ENCODE measurements around the gene MAP3K7.

MAP3K7 gene

DNA sequence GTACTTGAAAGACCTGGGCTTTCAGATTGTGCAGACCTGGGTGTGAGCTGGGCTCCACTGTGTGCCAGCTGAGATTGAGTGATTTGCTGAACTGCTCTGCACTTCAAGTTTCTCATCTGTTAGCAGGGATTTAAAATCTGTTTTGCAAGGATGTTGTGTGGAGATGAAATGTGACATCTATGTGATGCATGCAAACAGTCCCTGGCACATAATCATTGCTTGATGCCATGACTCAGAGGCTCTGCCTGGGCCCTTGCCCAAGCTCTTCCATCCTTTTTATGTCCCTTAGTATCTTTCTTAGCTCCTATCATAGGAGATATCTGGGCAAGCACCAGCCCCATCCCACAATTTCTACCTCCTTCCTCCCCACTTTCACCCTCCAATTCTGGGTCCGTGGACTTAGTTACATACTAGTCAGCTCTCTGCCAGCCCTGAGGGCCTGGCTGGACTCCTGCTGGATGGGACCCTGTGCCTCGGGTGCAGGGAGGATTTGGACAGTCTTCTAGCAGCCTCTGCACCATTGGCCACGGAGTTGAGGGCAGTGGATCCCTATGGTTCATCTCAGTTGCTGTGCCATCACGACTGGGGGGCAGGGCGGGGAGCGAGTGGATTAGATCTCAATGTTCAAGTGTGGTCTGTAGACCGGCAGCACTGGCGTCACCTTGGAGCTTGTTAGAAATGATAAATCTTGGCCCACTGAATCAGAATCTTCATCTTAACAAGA is 103.6 kb downstream of the MAP3K7 start:
- no peak for DNase-seq

DNA sequence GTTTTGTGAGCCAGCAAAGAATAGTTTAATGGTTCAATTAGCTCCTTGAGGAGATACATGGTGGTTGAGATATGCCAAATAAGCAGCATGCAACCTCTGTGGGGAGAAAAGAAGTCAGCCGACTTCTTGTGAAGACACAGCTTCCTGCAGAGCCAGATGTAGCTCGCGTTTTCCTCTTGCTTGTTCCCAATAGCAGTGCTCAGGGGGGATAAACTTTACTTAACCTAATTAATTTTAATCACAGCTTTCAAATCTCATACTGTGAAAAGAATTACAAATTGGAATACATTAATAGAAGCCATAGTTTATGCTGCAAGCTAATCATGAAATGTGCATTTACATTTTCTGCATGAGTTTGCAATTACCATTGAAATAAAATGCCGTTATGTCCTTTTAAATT is 106.2 kb downstream of the MAP3K7 start:
- DNase-seq, result no peak

DNA sequence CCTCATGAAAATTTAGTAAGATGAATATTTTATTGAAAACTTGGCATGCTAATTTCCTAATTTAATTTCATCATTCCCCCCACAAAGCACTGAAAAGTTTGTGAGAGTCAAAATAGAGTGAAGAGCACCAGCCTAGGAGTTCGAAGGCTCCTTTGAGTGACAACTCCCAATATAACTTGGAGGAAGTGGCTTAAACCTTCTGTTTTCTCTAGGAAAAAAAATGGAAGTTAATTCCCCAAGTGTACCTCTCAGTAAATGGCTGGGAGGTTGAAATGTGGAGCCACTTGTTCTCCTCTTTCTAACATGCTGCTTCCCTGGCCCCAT is 107.3 kb downstream of the MAP3K7 start:
- DNase-seq, result no peak

DNA sequence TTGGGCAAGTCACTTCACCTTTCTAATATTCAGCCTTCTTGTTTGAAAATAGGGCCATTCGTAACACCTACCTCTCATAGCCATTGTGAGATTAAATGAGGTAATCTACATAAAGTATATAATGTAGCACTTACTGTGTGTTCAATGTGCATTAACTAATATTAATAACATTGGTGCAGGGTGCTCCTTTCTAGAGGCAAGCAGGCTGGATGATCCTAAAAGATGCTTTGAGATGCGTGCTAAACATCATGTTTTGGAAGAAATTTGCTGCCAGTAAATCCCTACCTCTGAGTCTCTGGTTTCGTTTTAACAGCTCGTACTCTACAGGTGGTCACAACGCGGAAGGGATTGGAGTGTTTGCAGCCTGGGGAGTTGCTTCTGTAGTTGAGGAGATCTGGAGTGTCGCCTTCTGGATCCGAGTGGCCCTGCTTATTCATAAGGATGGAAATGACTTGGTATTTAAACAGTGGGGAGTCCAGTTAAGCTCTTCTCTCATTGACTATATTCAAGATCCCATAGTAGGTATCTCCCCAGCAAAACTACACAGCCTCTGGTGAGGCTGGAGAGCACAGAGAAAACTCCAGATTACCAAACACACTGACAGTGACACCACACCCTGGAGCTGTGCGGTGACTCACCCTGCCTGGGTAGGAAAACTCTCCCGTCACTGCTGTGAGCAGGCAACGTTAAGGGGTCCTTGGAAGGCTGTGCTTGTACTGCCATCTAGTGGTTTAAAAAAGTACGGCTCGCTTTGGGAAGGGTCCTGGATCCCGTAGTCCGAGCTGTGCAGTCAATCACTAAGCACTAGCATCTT is 107.9 kb downstream of the MAP3K7 start:
- DNase-seq, result peak; percentile 95

DNA sequence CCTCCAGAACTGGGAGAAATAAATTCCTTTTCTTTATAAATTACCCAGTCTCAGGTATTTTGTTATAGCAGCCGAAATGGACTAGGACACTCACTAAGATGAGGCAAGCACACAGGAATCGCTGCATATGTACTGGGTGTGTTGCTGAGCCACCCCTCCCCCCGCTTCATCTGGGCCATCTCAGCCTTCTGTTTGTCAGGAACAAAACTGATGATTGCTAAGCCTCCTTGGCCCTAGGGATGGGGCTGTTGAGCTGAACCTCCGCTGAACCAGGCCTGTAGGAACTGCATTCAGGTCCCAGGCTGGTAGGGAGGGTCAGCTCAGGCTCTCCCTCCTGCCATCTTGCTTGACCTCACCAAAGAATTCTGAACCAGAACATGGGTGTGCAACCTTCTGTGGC is 108.6 kb downstream of the MAP3K7 start:
- no peak for DNase-seq

DNA sequence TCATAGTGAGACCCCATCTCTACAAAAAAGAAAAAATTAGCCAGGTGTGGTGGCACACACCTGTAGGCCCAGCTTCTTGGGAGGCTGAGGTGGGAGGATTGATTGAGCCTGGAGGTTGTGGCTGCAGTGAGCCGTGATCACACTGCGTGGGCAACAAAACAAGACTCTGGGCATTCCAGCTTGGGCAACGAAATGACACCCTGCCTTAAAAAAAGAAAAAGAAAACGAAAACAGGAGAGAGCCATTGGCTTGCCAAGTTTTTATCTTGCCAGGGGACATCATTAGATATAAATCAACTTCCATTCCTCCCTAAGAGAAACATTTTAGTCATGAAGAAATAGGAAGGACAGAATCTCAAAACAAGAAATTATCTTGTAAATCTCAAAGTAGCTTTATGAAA is 109.5 kb downstream of the MAP3K7 start:
- no peak for DNase-seq

DNA sequence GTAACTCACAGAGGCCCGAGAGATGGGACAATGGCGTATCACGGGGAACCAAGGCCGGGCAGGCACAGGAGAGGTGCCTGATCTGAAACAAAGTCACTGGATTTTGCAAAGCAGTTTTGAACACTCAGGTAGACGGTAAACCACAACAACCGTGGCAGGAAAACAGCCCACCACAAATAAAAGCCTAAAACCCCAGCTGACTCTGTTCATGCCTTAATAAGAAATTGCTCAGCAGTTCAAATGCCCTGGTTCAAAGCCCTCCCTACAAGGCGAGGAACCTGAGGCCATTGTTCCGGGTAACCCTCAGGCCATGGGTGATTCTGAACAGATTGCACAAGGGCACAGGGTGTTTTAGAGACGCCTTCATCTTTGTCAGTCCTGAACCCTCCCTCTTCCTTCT is 114.2 kb downstream of the MAP3K7 start:
- DNase-seq, result no peak

DNA sequence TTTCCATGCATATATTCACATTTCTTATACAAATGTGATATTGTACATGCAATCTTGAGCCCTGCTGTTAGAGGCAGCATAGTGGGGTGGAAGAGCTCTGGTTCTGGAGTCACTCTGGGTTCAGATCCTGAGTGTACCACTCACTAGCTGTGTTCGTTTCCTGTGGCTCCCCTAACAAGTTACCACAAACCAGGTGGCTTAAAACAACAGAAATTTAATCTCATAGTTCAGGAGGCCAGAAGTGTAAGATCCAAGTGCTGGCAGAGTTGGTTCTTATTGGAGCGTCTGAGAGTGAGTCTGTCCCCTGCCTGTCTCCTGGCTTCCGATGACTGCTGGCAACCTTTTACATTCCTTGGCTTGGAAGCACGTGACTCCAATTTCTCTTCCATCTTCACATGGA is 115.6 kb downstream of the MAP3K7 start:
- DNase-seq, result no peak

DNA sequence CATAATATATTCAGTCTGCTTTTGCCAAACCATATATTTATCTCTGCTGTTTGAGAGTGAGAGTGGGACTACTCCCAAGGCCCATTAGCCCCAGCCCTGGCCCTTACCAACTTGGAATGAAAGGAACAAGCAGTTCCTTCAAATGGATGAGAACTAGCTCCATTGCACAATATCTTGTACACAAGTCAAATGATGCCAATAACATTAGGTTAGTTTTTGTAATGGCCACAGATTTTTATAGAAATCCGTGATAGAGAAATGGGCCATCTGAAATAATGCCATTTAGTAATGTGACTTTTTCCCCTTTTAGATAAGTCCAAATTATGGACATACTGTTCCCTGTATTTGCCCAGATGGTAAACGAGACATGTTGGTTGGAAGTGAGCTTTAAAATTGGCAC is 117.0 kb downstream of the MAP3K7 start:
- DNase-seq, result no peak

DNA sequence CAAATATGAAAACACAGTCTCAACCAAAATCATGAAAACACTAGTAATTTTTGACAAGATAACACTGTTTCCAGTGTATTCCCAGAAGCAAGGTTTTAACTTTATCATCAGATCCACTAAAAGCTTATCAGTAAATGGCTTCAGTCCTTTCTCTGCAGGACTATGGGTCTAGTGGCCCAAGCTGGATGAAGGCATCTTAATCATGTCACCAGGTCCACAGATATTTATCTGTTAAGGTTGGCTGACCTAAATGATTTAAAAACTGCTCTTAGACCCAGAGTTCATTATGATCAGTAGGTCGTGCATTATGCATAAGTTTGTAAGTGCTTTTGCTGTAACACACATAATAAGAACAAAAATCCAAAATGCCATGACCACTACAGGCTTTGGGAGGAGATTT is 118.0 kb downstream of the MAP3K7 start:
- DNase-seq, result no peak

DNA sequence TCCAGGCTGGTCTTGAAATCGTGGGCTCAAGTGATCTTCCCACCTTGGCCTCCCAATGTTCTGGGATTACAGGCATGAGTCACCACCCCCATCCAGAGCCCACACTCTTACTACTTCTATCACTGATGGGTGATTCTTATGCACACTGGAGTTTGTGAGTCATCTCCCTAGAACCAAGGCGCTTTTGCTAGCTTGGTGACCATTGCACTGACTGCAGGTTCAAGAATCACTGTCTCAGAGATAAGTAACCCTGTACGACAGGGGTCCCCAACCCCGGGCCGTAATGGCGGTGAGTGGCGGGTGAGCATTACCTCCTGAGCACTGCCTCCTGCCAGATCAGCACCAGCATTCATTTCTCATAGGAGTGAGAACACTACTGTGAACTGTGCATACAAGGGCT is 118.8 kb downstream of the MAP3K7 start:
- DNase-seq, result peak; percentile 34

DNA sequence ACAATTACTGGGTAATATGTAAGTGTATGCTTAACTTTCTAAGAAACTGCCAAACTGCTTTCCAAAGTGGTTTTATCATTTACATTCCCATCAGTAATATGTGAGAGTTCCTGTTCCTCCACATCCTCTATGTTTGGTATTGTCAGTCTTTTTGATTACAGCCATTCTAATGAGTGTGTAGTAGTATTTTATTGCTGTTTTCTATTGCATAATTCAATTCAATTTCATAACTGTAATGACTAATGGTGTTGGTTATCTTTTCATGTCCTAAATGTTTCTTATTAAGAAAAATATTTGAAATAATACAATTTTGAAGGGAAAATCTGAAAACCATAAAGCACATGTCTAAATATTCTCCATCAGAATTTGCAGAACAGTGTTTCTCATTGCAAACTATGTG is 119.3 kb downstream of the MAP3K7 start:
- DNase-seq, result no peak

DNA sequence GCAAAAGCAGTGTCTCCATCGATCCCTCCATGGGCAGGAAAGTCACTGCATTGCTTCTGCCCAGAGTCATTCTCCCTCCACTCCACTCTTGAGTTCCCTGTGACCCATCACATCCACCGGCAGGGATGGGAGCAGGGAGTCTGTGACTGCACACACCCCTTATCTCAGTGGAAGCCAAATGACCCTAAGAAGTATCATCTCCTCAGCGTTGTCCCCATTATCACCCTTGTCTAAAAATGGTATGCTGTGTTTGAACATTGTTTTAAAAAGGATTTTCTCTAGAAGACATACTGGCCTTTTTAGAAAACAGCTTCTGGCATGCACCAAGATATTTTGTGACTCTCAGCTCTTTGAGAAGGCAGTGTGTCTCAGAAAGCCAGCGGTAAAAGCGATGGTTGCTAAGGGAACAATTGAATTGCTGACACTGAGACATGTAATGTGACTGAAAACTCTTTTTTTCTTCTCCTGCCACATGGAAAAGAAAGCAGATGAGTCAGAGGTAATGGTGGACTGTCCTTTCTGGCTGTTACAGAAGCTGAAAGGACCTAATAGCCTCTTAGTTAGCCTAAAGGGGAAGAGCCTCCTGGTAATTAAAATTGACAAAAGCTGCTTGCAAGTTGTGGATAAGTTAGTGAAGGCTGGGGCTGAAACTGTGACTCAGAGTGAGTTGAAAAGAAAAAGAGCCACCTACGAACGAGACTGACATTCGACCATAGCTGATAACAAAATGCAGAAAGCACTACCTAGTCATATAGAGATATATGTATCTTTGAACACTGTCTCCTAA is 120.5 kb downstream of the MAP3K7 start:
- DNase-seq, result peak; percentile 36

DNA sequence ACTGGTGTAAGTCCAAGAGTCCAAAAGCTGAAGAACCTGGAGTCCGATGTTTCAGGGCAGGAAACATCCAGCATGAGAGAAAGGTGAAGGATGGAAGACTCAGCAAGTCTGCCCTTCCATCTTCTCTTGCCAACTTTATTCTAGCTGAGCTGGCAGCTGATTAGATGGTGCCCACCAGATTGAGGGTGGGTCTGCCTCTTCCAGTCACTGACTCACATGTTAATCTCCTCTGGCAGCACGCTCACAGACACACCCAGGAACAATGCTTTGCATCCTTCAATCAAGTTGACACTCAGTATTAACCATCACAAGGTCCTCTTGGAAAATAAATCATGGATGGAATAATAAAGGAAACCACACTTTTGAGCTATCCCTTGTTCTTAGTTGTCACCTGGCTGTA is 121.2 kb downstream of the MAP3K7 start:
- DNase-seq, result no peak

DNA sequence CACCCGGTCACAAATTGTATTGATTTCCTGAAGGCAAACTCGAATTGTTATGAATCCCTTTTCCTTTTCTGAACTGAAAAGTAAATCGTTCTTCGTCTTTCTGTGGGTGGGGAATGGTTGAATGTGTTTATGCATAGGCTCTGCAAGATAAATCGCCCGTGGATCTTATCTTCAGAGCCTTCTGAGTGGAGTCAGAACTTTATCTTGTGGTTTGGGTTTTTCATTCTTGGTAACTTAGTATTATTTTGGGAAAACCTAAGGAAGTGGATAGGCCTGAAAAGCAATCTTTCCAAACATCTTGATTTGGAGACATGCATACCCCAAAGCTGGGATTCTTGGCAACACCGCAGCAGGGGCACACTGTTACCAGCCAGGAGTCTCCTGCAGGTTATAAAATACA is 122.4 kb downstream of the MAP3K7 start:
- no peak for DNase-seq

DNA sequence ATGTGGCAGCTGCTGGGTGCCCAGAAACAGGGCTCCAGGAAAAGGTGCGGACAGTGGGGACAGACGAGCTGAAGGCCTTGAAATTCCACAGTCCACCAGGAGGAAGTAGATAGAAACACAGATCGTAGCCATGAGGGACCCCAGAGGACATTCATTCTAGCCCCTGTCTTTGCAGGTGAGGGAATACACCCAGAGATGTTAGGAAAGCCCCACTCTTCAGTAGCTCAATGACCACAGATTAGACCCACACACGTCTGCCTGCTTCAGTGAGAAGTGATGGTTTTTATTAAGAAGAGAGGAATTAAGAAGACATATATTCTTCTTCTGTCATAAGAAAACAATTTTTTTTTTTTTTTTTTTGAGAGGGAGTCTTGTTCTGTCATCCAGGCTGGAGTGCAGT is 123.0 kb downstream of the MAP3K7 start:
- no peak for DNase-seq
